GM12878 (cell line): ENCODE measurements around the gene PPIF.

Source experiments
- ESRRA ChIP-seq: IDR thresholded peaks from 2 replicates; pipeline ENCODE4 v1.6.1; 2012; ENCODE audit warnings: mild to moderate bottlenecking, low read length, improper control_type of control experiment
- EZH2 ChIP-seq: IDR thresholded peaks from 2 replicates; pipeline ENCODE4 v1.6.1; 2012; ENCODE audit warnings: low read depth, mild to moderate bottlenecking, control low read depth, inconsistent platforms, low read length, borderline replicate concordance; ENCODE audit not compliant: control insufficient read depth
- IKZF1 ChIP-seq: fragments of 450-650 bp; conservative IDR thresholded peaks from 2 replicates; pipeline ENCODE4 v1.6.1; 2017; ENCODE audit warnings: antibody characterized with exemption, mild to moderate bottlenecking
- MTA2 ChIP-seq: fragments of 450-650 bp; IDR thresholded peaks from 2 replicates; pipeline ENCODE4 v1.6.1; 2016; ENCODE audit warnings: low read depth, mild to moderate bottlenecking, moderate library complexity
- REST ChIP-seq: IDR thresholded peaks from 2 replicates; pipeline ENCODE4 v1.6.1; 2012; ENCODE audit warnings: mild to moderate bottlenecking, low read depth, low read length
- TCF7 ChIP-seq: IDR thresholded peaks from 2 replicates; pipeline ENCODE4 v1.6.1; 2014; ENCODE audit warnings: antibody characterized with exemption, borderline replicate concordance

- TF ChIP-seq TCF7 (no peak), MTA2 (peak; percentile 10), IKZF1 (peak; percentile 75), ESRRA (no peak), EZH2 (no peak), REST (no peak)
Measured at GRCh38 chr10:79322616-79323543, 24.4 kb upstream of the PPIF start.
